ENCODE data around the gene CDHR2.

DNA sequence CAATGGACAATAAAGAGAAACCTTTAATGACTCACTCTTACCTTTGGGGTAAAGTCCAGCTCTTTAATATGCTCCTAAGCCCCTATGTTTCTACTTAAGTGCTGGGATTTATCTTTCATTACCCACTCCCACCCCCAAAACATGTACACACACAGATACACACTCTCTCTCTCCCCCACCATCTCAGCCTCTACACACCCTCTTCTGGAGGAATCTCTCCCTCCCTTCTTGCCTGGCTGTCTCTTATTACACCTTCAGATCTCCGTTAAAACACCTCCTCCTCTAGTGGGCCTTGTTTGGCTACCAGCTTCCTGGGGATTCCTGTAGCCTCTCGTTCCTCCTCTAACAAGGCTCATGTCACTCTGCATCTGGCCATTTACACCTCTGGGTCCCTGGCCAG lies 53.9 kb downstream of the CDHR2 start:
- TF ChIP-seq ZNF274 (IDR thresholded peaks at IDR 0.05; ENCODE audit: low read depth, low read length), result no peak
- TF ChIP-seq SUZ12 (IDR thresholded peaks at IDR 0.05; ENCODE audit: extremely low read depth, insufficient read depth, insufficient read length), result no peak
- no peak for TF ChIP-seq YY1 (IDR thresholded peaks at IDR 0.05; ENCODE audit: insufficient read depth, insufficient read length)

Measured in NT2/D1 (cell line).